GM18520 (cell line): ENCODE measurements around the gene SNW1.
A peak's percentile ranks its signal among the peaks of the same experiment; 100 is the strongest.
"Not testable (repeated sequence)": the region's sequence is repeated elsewhere in the genome, so short reads cannot be mapped to it uniquely, and the experiment has no call there.

Experiments
- ATAC-seq: cut with Tn5 transposase; IDR thresholded peaks from one replicate; pipeline ENCODE4 v1.9.1; 2021; ENCODE audit not compliant: unreplicated experiment

The SNW1 gene

DNA sequence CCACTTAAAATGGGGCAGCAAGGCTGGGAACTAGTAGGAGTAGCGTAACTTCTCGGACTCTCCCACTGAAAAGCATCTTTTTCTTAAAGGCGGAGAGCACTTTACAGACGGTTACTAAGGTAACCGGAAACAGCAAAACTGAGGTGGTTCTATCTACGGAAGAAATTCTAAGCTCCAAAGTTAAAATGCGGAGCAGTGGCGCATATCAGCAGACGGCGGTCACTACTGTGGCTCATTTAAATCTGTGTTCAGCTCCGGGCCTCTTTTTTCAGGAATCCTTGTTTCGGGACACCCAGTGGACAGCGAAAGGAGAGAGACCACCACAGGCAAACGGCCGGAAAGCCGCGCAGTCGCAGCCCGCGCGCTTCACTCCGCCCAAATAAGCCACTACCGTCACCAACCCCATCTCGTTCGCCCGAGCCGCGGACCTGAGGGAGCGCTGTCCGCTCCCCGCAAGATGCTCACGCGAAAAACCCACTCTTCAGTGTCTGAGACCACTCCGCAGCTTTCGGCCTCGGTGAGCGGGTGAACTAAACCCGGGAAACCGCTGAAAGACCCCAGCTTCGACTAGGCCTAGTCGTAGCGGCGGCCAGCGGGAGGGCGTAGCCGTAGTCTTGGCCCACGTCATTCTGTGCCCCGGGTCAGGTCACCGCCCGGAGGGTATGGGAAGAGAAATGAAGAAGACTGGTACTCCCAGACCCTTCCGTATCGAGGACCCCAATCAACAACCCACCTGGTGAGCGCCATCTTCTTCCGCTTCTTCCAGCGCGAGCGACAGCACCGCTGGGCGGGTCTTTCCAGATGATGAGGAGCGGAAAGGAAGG is at the start of gene SNW1:
SNW1 (minus strand) TSS at position 776 of the 824 bp plus-strand sequence; CDS start at position 747, 29 bp downstream.
- ATAC-seq = peak; percentile 97

DNA sequence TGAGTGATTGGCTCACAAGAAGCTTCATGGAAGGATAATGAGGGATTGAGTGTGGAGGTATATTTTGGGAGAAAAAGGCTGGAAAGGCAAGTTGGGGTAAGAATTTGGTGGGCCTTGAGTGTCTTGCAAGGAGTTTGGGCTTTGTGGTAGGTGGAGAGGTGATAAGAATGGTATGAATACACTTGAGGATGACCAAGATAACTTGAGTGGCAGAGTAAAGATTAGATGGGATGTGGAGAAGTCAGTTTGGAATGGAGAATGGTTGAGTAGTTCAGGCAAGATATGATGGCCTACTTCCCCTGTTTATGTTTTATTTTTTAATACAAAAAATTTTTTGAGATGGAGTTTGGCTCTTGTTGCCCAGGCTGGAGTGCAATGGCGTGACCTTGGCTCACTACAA is 48.1 kb upstream of the SNW1 start:
- ATAC-seq = no peak

DNA sequence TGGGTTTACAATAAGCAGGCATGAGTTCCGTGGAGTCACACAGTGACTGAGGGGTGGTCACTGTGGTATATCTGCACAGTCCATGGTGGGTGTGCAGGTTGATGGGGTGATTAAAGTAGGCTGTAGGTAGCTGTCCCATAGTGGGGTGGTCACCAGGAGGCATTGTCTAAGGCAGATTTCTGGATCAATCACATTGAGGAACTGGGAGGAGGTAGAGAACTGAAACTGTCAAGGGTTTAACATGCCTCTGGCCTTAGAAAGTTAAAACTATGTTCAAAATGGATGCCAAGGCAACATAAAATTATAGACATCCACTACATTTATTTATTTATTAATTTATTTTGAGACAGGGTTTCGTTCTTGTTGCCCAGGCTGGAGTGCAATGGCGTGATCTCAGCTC is 47.3 kb upstream of the SNW1 start:
- ATAC-seq = no peak

DNA sequence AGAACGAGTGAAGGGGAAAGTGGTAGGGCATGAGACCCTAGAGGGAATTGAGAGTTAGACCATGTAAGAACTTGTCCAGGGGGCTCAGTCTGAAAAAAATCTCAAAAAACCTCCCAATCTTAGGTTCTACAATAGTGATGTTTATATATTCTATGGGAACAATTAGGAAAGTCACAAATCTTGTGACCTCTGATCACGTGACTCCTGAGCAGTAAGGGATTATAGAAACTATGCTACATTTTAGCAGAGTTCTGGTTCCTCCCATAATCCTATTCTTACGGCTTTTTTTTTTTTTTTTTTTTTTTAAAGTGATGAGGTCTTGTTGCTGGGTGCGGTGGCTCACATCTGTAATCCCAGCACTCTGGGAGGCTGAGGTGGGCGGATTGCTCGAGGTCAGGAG is 44.8 kb upstream of the SNW1 start:
- ATAC-seq = no peak

DNA sequence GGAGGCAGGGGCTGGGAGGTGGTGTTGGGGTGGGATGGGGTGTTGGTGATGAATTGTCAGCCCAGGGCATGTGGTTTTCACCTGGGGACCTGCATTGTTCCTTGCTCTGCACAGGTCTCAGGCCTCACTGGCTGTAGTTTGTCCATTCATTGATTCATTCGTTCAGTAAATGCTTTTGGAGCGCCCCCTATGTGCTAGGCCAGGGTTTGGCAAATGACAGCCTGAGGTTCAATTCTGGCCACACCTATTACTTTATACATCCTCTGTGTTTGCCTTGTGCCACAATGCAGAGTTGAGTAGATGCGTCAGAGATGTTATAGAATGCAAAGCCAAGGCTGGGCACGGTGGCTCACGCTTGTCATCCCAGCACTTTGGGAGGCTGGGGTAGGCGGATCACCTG is 43.6 kb upstream of the SNW1 start:
- ATAC-seq = no peak

DNA sequence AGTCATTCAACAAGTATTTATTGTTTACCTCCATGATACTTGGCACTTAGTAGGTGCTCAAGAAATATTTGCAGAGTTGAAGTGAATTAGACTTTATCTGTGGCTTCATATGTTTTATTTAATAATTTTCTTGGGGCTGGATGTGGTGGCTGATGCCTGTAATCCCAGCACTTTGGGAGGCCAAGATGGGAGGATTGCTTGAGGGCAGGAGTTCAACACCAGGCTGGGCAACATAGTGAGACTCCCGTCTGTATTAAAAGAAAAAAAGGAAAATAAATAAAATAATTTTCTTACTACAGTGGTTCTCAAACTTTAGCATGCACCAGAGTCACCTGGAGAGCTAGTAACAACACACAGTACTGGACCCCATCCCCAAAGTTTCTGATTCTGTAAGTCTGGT is 39.9 kb upstream of the SNW1 start:
- no peak for ATAC-seq

DNA sequence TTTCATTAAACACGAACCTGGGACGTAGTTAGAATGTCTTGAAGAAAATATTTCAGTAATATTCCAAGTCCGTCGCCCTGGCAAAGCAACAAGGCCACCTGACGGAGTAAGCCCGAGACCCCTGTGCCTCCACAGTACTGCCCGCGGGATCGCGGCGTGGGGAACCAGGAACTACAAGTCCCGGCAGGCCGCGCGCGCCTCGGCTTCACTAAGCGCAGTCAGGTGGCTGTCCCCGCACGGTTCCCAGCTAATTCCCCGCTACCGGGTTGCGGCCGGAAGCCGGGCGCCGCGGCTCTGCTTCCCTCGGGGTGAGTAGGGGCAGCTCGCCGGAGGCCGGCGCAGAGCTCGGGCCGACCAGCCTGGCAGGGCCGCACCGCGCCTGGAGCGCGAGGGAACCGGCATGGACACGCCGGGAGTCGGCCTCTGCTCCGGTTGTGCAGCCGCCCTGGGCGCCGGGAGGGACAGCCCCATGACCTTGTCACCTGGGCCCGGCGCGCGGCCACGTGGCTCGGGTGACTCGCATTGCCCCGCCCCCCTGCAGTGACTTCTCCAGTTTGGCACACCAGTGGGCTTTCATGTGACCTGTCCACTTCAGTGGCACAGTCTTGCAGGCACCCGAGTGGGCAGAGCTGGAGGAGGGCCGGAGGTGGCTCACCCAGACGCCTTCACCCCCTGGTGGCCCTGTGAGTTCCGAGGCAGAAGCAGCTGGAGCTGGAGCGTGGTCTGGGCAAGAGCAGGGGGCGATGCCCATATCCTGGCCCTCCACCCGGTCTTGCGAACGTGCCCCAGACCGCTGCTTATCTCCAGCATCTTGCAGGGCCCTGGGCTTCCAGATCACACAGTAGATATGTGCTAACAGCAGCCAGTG is 39.1 kb upstream of the SNW1 start, which contains the start of gene ADCK1:
ADCK1 (plus strand) TSS at position 247 of the 868 bp plus-strand sequence. CDS start 18,870 bp downstream, outside the sequence.
- peak; percentile 90 for ATAC-seq

DNA sequence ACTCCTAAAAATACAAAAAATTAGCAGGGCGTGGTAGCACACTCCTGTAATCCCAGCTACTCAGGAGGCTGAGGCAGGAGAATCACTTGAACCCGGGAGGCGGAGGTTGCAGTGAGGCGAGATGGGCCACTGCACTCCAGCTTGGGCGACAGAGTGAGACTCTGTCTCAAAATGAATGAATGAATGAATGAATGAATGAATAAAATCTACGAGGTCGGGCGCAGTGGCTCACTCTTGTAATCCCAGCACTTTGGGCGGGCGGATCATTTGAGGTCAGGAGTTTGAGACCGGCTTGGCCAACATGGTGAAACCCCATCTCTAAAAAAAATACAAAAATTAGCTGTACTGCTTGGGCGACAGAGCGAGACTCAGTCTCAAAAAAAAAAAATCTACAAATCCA is 38.5 kb upstream of the SNW1 start:
- not testable (repeated sequence) for ATAC-seq

DNA sequence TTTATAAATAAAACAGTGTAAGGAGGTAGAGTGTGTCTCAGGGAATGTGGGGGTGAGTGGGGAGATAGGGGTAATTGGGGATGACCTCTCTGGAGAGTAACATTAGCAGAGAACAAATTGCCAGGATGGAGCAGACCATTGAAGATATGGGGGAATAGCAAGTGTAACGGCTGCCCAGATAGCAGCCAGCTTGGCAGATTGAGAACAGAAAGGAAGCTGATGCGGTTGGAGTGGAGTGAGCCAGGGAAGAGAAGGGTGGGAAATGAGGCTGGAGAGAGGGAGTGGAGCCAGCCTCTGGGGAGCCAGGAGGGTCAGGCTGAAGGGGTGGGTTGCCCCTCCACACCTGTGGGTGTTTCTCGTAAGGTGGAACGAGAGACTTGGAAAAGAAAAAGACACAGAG is 33.4 kb upstream of the SNW1 start:
- ATAC-seq = no peak

DNA sequence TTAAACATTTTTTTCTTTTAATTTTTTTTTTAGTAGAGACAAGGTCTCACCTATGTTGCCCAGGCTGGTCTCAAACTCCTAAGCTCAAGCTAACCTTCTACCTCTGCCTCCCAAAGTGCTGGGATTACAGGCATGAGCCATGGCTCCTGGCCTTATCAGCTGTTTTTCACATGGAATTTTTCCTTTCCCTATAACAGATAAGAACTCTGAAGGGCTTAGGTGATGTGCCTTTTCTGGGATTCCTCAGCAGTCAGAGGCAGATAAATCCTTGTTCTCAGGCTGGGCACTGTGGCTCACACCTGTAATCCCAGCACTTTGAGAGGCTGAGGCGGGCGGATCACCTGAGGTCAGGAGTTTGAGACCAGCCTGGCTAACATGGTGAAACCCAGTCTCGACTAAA is 32.3 kb upstream of the SNW1 start:
- ATAC-seq = not testable (repeated sequence)

DNA sequence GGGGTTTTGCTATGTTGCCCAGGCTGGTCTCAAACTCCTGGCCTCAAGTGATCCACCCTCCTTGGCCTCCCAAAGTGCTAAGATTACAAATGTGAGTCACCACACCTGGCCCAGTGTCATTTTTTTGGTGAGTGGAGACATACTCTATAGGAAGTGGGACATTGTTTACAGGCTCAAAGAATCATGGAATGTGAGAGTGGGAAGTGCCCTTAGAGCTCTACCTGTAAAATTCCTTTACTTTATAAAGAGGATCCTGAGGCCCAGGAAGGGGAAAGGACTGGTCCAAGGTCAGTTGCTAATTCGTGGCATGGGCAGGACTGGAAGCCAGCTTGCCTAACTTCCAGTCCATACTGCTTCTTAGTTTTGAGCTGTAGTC is 30.3 kb upstream of the SNW1 start:
- ATAC-seq = no peak

DNA sequence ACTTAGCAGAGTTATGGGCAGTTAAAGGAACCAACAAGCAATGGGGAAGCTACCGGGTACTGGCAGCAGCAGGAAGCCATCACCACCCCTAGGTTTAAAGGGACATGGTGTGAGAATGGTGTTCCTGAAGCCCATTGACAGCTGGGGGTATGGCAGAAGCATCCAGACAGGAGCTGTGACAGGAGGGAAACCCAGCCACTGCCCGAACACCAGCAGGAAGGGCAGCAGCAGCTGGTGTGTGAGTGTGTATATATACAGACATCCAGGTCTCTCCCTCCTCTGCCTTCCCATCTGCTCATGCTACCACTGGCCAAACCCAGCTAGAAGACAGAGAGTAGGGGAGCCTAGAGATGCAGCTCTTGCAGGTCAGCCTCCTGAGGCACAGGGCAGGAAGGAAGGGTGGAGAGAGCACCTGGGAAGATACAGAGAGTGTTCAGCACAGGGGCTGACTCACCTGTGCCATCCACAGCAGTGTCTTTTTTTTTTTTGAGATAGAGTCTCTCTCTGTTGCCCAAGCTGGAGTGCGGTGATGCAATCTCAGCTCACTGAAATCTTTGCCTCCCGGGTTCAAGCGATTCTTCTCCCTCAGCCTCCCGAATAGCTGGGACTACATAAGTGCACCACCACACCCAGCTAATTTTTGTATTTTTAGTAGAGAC is 29.7 kb upstream of the SNW1 start:
- ATAC-seq = no peak

DNA sequence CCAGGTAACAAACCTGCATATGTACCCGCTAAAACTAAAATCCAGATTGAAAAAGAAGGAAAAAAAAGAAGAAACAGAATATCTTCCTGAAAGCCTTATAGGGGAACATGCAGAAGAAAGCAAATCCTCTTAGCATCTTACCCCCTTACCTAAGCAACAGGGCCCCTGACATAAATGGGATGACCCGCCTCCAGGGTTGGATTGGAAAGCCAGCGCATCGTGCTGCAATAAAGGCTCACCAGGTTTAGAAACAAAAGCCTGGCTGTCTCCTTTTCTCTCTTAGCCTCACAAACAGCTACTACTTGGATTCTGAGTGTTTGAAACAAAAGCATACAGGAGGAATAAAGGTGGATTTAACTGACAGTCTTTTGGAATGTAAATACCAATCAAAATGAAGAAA is 25.2 kb upstream of the SNW1 start:
- no peak for ATAC-seq

DNA sequence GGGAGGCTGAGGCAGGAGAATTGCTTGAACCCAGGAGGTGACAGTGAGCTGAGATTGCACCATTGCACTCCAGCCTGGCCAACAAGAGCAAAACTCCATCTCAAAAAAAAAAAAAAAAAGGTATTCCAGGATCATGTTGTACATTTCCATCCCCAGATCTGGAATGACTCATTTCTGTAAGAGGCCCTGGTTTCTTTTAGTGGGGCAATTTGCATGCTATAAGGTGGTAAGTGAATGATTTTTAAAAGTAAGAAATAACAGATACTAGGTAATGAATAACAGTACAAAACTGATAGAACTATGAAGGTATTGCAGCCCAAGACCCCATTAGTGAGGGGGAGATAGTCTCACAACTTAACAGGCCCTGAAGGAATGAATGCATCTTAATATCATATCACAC is 21.2 kb upstream of the SNW1 start:
- no peak for ATAC-seq

DNA sequence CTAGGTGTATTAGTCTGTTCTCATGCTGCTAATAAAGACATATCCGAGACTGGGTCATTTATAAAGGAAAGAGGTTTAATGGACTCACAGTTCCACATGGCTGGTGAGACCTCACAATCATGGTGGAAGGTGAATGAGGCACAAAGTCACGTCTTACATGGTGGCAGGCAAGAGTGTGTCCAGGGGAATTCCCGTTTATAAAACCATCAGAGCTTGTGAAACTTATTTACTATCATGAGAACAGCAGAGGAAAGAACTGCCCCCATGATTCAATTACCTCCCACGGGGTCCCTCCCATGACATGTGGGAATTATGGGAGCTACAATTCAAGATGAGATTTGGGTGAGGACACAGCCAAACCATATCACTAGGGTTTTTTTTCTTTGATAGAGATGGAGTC is 13.0 kb upstream of the SNW1 start:
- ATAC-seq = not testable (repeated sequence)

DNA sequence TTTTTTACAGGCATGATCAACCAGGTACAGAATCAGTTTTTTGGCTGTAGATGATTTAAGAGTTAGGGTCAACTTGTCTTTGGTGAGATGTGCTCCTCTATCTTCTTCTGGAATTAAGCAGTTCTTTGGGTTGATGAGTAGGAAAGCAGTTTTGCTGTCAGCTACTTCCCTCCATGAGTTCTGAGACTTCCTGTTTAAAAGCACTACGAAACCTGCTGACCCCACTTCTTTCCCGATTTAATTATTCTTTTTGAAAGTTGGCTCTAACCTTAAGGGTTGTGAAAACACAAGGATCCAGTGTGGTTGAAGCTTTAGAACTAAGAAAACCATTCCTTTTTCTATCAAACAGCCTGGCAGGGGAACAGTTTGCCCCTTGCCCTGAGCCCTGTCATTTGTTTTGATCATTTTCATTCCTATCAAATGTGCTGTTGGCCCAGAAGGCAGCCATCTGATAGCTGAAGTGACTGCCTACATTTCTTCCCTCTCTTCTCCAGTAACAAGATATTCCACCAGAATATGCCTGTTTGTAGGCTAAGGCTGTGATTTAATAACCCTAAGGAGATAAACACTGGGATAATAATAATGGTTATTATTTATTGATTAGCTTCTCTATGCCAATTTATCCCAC is 7.6 kb upstream of the SNW1 start:
- not testable (repeated sequence) for ATAC-seq

DNA sequence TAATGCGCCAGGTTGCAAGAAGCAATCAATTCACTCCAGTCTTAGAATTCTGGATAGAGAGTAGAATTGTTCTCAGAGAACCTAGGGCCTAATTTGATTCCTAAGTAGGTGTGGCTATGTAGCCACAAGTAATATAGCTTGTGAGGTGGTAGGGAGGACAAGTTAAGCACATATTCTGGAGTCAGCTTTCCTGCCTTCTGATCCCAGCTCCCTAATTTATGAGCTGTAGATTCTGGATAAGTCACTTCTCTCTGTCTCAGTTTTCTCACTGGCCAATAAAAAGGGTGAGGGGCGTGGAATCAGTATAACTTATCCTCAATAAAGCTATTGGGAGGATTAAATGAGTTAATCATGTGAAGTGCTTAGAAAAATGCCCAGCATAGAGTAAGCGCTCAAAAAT is 3.0 kb upstream of the SNW1 start:
- ATAC-seq = no peak

DNA sequence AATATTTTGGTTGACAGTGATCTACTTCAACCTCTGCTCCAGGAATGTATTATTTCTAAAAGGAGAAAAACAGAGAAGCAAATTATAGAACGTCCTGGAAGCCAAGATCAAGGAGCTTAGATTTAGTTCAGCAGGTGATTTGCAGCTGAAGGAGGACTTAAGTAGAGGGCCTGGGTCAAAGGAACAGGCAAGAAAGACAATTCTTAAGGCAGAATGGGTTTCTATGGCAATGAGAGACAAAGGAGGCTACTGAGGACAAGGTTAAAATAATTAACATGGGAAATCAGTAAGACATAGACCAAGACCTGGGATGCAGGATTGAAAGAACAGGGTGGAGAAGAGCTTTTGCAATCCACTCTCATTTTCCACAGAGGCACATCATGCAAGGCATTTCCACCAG is 2.4 kb upstream of the SNW1 start:
- ATAC-seq = no peak

DNA sequence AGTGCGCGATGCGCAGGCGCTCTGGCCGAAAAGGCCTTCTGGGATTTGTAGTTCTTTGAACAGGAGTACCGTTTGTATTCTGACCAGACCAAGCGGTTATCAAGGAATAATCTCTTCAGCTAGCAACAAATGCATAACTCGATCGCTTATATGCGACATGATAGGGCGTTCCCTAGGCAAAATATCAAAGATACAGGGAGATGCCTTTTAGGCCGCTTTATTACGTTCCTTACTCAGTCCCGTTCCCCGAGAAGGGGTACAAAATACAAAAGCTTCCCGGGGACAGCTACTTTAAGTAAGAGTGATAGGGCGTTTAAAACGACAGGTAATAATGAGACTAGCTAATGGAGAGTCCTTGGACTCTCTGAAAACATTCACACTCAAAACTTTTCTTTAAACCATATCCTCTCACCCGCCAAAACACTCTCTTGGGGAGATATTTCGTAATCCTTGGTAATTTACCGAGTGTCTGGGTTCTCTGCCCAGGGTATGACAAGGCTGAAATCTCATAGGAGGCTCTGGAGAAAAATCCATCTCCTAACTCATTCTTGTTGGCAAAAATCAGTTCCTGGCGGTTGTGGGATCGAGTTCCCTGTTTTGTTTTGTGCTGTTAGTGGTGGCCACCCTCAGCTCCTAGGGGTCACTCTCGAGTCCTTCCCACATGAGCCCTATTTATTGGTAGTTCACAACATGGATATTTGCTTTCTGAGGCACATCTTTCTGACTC is 412 bp upstream of the SNW1 start:
- no peak for ATAC-seq

DNA sequence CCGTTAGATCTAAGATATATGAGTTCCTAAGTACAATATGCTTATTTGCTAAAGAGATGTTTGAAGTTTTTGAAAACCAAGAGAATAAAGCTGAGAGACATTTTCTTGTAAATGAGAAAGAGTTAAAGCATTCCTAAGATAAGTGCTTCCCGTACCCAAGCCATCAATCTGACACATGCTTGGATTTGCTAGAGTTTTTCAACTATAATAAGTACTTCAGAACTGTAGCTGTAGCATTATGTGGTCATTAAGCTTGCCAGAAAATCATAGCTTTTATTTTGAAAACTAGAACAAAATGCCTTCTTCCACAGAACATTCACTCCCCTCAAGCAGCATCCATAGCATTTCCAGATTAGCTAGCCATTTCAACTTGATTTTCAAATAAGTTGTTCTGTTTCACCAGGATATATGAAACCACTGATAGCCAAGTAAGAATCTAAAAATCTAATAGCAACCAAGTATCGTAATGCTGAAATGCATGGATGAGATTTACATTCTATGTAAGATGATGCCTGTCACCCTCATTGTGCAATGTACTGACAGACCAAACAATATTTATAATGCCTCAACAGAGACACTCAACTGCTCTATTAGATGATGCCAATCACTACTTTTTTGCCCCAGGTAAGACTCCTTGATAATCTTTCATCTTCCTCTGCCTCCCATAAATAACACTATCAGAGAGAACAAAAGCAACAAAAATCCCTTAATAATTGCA is 8.0 kb downstream of the SNW1 start:
- no peak for ATAC-seq
